ENCODE measurements around the gene LRP1B. TPM values are rescaled to one million over a fixed set of nuclear protein-coding genes. Genes with fewer than 3 reads are reported as not detected.
"Not testable (repeated sequence)": the region's sequence is repeated elsewhere in the genome, so short reads cannot be mapped to it uniquely, and the experiment has no call there.

LRP1B gene
- polyA plus RNA-seq, 3 donors, result 0.55 to 1.3 (median 0.78) TPM

GRCh38 chr2:142104134-142104758 is 26.6 kb downstream of the LRP1B start:
- no peak for DNase-seq

DNA sequence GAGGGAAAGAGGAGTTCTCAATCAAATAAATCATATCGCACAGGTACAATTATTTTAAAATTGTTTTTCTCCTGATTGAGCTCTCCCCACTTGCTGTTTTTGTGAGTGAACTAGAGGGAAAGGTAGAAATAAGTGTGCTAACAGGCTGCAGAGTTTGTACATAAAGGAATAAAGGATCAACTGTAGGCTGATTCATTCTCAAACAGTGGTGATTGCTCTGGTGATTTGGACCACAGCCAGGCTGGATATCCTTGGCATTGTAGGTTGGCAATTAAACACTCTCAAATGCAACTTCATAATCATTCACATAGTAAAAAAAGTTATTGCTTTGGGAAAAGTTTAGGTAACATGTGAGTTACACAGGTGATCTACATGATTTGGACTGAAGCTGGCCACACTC is 29.8 kb downstream of the LRP1B start:
- DNase-seq, result no peak

- DNase-seq, result no peak
Observed at GRCh38 chr2:142100139-142100873, 30.5 kb downstream of the LRP1B start.

- DNase-seq, result no peak
Observed at GRCh38 chr2:142097711-142098110, 33.1 kb downstream of the LRP1B start.

- DNase-seq, result no peak
Observed at GRCh38 chr2:142095647-142096046, 35.2 kb downstream of the LRP1B start.

DNA sequence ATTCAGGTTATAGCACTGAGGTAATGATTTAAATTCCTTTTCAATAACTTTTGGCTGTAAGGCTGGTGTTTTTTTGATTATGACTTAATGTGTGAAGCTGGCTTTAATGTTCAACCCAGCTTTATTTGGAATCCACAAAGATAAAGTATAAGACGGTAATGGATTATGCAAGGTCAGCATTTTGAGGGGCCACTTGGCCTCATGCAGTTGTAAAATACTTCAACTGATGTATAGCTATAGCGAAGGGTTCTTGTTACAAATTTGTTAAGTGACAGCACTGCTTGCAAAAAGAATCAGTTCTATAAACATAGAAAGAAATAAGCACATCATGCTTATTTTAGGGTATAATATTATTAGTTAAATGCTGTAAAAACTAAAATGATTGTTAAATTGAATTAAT is 36.6 kb downstream of the LRP1B start:
- no peak for DNase-seq

GRCh38 chr2:142088058-142088568 is 42.7 kb downstream of the LRP1B start:
- DNase-seq, result no peak

DNA sequence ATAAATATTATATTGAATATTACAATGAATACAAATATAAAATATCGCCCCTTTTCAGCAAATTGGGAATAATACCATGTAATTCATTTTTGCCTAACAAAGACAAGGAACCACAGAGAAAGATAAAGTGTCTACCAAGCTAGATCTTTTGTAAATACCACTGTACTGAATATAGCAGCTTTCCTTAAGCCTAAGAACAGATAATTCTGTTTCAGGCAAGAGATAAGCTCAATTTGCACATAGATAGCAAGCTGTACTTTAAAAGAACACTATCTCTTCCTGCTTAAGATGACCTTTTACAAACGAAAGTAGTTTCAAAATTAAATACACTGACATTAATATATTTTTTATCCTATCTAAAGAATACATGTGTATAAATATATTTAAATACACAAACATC is 43.2 kb downstream of the LRP1B start:
- not testable (repeated sequence) for DNase-seq

- DNase-seq, result no peak
Observed at GRCh38 chr2:142082368-142082767, 48.4 kb downstream of the LRP1B start.

GRCh38 chr2:142076317-142076716 is 54.5 kb downstream of the LRP1B start:
- DNase-seq, result peak; percentile 19

DNA sequence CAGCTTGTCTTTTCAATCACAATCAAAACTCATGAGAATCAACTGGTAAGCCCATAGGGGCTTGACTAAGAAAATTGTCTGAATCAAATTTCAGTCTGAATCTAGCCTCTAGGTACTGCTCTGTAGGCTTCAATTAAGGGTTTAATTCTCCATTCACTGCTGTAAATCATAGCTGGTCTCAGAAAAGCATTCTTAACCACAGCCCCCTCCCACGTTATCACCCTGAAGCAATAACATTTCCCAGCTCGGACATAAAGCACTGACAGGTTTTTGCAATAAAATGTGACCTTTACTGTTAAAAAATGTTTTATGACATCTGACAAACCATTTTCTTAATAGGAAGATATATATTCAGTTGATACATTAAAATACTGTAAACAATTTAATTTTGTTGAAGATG is 55.0 kb downstream of the LRP1B start:
- DNase-seq, result peak; percentile 19

DNA sequence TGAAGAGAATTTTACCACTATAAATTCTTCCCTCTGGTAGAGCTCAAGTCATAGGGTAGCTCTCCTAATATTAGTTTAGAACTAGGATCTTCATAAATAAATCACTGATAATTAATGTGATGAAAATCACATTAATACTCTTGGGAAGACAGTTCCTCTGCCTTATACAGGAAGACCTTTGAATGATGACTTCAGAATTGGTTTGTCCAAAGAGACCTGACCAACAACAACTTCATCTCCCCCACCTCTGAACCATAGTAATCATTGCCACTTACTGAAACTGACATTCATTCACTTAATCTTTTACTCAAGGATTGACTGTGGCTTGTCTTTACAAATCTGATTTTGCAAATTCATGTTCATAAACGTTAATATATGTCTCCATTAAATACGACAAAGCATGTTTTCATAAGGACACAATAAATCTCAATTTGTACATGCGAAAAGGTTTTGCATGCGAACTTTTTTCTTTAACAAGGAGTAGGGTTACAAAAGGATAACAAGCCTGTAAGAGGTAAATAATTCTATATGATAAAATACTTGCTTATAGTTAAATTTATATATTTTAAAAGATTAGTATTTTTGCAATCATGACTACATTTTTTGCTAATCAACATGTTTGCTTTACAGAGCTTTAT is 61.4 kb downstream of the LRP1B start:
- DNase-seq, result no peak

DNA sequence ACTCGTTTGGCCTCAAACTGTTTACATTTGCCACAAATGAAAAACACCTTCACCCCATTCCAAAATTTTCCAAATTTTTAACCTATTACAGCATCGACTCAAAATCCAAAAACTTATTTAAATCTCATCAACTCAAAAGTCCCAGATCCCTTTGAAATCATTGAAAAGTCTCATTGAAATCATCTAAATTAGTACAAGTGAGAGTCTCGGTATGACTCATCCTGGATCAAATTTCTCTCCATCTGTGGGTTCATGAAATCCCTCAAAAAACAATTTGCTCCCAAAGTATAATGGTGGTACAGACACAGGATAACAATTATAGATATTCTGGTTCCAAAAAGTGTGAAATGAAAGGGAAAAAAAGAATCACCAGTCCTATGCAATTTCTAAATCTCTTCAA is 65.1 kb downstream of the LRP1B start:
- DNase-seq, result no peak

DNA sequence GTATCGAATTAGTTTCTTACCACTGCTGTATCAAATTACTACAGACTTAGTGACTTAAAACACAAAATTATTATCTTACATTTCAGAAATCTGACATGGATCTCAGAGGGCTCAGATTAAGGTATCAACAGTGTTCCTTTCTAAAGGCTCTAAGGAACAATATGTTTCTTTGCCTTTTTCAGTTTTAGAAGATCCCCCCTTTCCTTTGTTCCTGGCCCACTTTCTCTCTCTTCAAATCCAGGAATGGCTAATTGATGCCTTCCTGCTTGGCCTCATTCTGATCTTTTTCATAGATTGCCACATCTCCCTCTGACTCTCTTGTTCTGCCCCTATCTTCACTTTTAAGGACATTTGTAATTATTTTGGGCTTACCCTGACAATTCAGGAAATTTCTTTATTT is 65.7 kb downstream of the LRP1B start:
- no peak for DNase-seq

- DNase-seq, result no peak
Observed at GRCh38 chr2:142061733-142062132, 69.1 kb downstream of the LRP1B start.

GRCh38 chr2:142058149-142058548 is 72.7 kb downstream of the LRP1B start:
- DNase-seq, result no peak

GRCh38 chr2:142056784-142057183 is 74.0 kb downstream of the LRP1B start:
- DNase-seq, result no peak

GRCh38 chr2:142052220-142052863 is 78.5 kb downstream of the LRP1B start:
- DNase-seq, result no peak

DNA sequence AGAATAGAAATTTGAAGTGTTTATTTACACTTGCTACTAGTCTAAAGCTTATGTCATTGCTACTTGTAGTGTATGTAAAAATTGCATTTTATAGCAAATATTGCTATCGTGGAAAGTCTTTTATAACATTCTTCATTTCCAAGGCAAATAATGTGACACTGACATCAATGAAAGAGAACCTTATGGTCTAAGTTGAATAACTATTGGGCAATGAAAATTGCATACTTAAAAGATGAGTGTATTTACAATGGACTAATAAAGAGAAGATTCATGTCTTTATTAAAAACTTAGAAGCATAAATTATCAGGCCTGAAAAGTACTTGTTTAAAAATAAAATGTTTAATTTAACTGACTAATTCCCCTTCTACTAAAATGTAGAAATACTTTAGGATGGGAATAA is 82.2 kb downstream of the LRP1B start:
- DNase-seq, result no peak

DNA sequence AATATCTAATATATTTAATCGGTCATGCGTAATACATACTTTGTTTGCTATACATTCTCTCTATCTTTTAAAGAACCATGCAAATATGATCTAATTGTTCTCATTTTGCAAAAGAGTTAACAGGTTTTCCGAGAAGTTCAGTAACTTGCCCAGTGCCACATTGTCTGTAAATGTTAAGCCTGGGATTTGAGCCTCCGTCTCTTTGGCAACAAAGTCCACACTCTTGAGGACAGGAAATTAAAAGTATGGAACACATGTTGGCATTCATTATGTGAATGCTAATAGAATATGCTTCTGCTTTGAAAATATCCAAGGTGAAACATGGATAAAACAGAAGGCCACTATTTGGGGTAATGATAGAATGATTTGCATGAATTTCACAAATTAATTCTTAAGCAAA is 85.2 kb downstream of the LRP1B start:
- no peak for DNase-seq

DNA sequence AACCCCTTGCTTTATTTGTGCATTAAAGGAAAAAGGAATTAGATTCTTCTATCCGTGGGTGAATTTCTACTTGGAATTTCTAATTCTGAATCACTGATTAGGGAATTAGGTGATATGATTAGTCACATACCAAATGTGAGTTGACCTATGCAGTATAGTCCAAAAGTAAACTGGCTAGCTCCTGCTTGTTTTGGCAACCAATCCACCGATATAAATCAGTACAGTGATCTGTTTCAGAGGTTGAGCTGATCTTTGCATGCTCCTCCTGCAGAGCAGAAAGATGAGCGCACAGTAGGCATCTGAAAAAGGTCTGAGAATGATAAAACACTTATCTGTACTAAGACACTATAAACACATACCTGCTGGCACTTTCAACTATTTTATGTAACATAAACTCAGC is 86.6 kb downstream of the LRP1B start:
- no peak for DNase-seq

- no peak for DNase-seq
Observed at GRCh38 chr2:142042536-142043199, 88.1 kb downstream of the LRP1B start.

Measured in renal pelvis (tissue), 4 donors.